Loucy (cell line): ENCODE data around the gene P2RY8.

Experiments used
- EZH2phosphoT487 ChIP-seq: fragments of 200-600 bp; IDR thresholded peaks from 2 replicates; pipeline ENCODE4 v1.6.1; 2018; ENCODE audit warnings: antibody characterized with exemption, mild to moderate bottlenecking, moderate library complexity, borderline replicate concordance
- TF ChIP-seq, protein P1 (sequence below): fragments of 200-600 bp; sonication (generic); conservative IDR thresholded peaks from 2 replicates; pipeline ENCODE4 v1.5.1; 2014; ENCODE audit warnings: mild to moderate bottlenecking, antibody characterized with exemption, low read length

DNA sequence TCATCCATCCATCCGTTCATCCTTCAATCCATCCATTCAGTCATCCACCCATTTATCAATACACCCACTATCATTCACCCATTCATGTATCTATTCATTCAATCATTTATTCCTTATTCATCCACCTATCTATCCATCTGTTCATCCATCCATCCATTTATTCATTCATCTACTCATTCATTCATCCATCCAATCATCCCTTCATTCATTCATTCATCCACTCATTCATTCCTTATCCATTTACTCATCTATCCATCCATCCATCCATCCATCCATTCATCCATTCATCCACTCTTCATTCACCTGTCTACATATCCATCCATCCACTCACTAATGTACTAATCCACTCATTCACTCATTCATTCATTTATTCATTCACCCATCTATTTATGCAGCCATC, 9.5 kb downstream of the P2RY8 start:
- TF ChIP-seq, protein P1, sequence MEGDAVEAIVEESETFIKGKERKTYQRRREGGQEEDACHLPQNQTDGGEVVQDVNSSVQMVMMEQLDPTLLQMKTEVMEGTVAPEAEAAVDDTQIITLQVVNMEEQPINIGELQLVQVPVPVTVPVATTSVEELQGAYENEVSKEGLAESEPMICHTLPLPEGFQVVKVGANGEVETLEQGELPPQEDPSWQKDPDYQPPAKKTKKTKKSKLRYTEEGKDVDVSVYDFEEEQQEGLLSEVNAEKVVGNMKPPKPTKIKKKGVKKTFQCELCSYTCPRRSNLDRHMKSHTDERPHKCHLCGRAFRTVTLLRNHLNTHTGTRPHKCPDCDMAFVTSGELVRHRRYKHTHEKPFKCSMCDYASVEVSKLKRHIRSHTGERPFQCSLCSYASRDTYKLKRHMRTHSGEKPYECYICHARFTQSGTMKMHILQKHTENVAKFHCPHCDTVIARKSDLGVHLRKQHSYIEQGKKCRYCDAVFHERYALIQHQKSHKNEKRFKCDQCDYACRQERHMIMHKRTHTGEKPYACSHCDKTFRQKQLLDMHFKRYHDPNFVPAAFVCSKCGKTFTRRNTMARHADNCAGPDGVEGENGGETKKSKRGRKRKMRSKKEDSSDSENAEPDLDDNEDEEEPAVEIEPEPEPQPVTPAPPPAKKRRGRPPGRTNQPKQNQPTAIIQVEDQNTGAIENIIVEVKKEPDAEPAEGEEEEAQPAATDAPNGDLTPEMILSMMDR: no peak
- TF ChIP-seq EZH2phosphoT487: no peak
